AG08396 (cell line): ENCODE data around the gene ZNF207.
"Not testable (repeated sequence)": the region's sequence is repeated elsewhere in the genome, so short reads cannot be mapped to it uniquely, and the experiment has no call there.

Source experiments
- DNase-seq: peaks from one replicate; pipeline ENCODE4 v3.0.0; 2012; ENCODE audit warnings: low spot score, mixed read lengths

The ZNF207 gene

GRCh38 chr17:32388613-32389459 is 38.9 kb downstream of the ZNF207 start:
- DNase-seq, result no peak

GRCh38 chr17:32393904-32394303 is 43.9 kb downstream of the ZNF207 start:
- DNase-seq, result no peak

- DNase-seq, result no peak
Observed at GRCh38 chr17:32396343-32396742, 46.4 kb downstream of the ZNF207 start.

GRCh38 chr17:32398946-32399345 is 49.0 kb downstream of the ZNF207 start:
- no peak for DNase-seq

GRCh38 chr17:32410085-32410484 is 60.1 kb downstream of the ZNF207 start:
- DNase-seq, result not testable (repeated sequence)

GRCh38 chr17:32426894-32427293 is 76.9 kb downstream of the ZNF207 start:
- no peak for DNase-seq

- no peak for DNase-seq
Observed at GRCh38 chr17:32429598-32429997, 79.6 kb downstream of the ZNF207 start.
